GM10266 (cell line): ENCODE measurements around the gene C10orf67.
A peak's percentile ranks its signal among the peaks of the same experiment; 100 is the strongest.
"Not testable (repeated sequence)": the region's sequence is repeated elsewhere in the genome, so short reads cannot be mapped to it uniquely, and the experiment has no call there.

Experiments used
- DNase-seq: peaks from one replicate; pipeline ENCODE4 v3.0.0; 2012; ENCODE audit errors: extremely low spot score
- TF ChIP-seq, protein P1 (sequence below): IDR thresholded peaks from 2 replicates; pipeline ENCODE4 v1.5.1; 2012; ENCODE audit warnings: mild to moderate bottlenecking, low read depth; ENCODE audit not compliant: control insufficient read depth, insufficient read depth; ENCODE audit errors: missing control alignments

Gene C10orf67

DNA sequence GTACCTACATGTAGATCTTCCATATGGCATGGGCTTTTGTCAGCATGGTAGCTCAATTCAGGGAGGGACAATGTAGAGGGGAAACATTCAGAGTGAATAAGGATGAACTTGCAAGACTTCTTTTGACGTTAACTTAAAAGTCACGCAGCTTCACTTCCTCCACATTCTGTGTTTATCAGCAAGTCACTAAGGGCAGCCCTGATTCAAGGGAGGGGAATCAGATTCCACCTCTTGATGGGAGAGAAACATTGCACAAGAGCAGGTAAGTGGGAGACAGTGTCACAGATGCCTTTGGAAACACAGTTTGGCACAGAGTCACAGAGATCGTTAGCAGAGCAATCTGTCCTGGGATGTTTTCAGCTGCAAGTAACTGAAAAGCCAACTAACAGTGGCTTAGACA, 26.2 kb downstream of the C10orf67 start:
- no peak for DNase-seq
- TF ChIP-seq, protein P1, sequence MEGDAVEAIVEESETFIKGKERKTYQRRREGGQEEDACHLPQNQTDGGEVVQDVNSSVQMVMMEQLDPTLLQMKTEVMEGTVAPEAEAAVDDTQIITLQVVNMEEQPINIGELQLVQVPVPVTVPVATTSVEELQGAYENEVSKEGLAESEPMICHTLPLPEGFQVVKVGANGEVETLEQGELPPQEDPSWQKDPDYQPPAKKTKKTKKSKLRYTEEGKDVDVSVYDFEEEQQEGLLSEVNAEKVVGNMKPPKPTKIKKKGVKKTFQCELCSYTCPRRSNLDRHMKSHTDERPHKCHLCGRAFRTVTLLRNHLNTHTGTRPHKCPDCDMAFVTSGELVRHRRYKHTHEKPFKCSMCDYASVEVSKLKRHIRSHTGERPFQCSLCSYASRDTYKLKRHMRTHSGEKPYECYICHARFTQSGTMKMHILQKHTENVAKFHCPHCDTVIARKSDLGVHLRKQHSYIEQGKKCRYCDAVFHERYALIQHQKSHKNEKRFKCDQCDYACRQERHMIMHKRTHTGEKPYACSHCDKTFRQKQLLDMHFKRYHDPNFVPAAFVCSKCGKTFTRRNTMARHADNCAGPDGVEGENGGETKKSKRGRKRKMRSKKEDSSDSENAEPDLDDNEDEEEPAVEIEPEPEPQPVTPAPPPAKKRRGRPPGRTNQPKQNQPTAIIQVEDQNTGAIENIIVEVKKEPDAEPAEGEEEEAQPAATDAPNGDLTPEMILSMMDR = no peak

DNA sequence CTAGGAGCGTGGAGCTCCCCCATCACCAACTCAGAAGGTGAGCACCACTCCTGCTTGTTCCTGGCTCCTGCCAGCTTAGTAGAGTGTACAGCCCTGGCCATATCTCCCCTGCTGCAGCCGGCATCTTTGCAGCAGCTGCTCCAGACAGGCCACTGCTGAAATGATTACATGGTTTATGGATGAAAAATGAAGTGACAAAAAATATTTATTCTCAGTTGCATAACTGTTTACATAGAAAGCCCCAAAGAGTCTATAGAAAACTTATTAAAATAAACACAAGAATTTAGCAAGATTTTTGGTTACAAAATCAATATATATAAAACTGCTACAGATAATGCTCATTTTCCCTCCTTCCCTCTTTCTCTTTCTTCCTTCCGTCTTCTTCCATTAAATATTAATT, 27.2 kb downstream of the C10orf67 start:
- TF ChIP-seq, protein P1 = no peak
- DNase-seq = no peak

DNA sequence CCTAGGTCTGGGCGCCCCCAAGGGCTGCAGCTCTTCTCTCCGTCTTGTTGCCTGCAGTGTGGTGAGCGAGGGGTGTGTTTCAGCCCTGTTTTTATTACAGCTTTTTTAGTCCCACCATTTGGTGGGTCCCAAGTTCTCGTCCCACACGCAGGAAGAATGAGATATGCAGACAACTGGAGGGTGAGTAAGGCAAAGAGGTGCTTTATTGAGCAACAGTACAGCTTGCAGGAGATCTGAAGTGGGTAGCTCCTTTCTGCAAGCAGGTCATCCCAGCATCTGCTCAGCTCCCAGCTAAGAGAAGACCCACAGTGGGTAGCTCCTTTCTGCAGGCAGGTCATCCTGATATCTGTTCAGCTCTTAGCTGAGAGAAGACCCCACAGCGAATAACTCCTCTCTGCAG, 28.2 kb downstream of the C10orf67 start:
- no peak for DNase-seq
- TF ChIP-seq, protein P1 = no peak

DNA sequence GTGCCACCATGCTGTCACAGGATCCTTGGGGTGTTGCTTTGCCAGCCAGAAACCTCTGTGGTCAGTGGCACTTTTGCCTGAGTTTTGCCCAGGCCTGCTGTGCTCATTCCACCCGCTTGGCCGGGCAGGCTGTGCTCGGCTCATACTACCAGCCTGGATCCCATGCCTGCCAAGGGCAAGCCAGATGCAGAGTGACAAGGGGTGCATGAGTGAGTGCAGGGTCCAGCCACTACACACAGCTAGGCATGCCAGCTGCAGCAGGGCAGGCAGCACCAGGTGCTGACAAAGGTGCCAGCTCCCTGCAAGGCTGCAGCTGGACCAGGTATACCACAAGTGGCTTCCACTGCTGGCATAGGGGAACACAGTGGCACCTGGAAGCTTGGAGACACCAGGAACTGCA, 28.6 kb downstream of the C10orf67 start:
- DNase-seq = no peak
- TF ChIP-seq, protein P1 = no peak

DNA sequence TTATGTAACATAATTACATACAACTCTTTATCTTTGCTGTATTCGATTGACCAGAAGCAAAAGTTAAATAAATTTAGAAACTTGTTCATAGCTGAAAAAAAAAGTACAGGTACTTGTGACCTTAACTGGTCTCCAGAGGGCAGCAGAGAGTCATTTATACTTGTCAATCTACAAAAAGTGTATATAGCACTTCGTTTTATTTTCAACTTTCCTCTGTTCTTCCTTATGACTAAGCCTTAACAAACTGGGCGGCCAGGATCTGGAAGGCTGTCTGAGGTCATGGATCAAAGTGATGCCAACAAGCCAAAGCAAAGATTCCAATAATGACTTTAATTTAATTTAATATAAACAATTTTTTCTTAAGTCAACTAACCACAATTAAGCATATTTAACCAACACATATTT, 29.8 kb downstream of the C10orf67 start:
- peak; percentile 32 for DNase-seq
- TF ChIP-seq, protein P1 = peak; percentile 64

DNA sequence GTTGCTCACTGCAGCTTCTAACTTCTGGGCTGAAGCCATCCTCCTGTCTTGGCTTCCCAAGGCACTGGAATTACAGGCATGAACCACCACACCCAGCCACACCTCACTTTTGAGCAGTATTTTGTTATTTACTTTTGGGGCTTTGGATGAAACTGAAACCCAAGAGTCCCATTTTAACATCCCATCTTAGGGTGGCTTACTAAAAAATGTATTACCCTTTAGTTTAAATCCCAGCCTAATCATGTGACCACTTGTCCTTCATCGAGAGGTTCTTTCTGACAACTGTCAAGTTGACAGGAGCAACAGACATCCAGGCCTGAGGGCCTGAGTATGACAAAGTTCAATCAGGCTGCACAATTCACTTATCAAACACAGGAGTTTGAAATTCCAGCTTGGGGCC, 33.6 kb downstream of the C10orf67 start:
- no peak for DNase-seq
- TF ChIP-seq, protein P1 = no peak

DNA sequence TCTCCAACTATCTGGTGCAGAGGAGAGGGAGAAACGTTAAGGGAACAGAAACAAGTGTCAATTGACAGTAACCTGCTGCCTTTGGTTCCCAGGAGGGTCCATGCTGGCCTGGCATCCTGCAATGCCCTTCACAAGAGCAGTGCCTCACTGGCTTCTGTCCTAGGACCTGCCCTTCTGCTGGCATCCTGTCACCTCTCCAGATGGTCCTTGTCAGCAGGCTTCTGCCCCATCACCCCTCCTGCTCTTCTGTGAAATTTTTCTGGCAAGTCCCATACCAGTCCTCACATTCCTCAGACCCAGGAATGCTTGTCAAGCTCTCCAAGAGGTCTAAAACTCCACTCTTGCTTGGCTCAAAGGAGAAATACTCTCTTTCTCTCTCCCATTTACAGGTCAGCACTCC, 34.2 kb downstream of the C10orf67 start:
- DNase-seq = no peak

DNA sequence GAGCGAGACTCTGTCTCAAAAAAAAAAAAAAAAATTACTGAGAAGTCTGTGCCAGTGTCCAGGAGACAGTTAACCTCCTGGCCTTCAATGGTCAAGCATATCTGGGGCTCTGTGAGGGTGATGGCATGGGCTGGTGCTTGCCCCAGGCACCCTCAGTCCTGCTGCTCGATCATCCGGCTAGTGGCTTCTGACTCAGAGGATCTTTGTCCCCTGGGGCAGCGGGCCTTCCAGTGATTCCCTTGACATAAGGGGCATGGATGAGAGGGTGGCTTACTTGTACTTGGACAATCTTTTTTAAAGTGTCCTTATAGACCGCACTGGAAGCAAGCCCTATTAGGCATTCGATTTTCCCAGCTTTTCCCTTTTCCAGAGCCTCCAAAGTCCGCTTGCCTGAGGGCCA, 44.6 kb downstream of the C10orf67 start:
- not testable (repeated sequence) for DNase-seq

More for the DNA sequence above, 34.2 kb downstream of the C10orf67 start:
- TF ChIP-seq, protein P1 = no peak
